ENCODE results near the gene CMSS1.

DNA sequence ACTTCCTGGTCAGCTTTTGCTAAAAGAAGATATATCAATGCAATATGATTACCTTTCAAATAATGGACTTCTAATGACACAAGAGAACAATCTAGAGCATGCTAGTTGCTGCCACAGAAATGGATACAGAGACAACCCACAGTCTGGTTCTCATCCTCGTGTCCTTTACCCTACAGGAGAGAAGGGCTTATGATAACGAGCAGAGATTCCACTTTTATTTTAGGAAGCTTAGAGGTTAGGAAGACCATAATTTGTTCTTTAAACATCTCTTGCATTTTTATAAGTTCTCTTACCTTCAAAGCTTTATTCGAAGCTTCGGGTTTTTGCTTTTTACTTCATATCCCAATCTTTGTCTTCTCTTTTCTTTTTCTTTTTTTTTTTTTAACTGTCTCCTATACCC is 257.5 kb downstream of the CMSS1 start:
- TF ChIP-seq, protein P1, sequence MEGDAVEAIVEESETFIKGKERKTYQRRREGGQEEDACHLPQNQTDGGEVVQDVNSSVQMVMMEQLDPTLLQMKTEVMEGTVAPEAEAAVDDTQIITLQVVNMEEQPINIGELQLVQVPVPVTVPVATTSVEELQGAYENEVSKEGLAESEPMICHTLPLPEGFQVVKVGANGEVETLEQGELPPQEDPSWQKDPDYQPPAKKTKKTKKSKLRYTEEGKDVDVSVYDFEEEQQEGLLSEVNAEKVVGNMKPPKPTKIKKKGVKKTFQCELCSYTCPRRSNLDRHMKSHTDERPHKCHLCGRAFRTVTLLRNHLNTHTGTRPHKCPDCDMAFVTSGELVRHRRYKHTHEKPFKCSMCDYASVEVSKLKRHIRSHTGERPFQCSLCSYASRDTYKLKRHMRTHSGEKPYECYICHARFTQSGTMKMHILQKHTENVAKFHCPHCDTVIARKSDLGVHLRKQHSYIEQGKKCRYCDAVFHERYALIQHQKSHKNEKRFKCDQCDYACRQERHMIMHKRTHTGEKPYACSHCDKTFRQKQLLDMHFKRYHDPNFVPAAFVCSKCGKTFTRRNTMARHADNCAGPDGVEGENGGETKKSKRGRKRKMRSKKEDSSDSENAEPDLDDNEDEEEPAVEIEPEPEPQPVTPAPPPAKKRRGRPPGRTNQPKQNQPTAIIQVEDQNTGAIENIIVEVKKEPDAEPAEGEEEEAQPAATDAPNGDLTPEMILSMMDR (conservative IDR thresholded peaks at IDR 0.05), result no peak
- TF ChIP-seq ZFX (IDR thresholded peaks at IDR 0.05), result no peak

Data from C4-2B (cell line).